NCI-H128 (cell line): ENCODE measurements around the gene PRSS23.

Source experiments
- DNase-seq: peaks from one replicate; lab custom pipeline; 2025; ENCODE audit not compliant: unreplicated experiment; lab: John Stamatoyannopoulos, UW

The PRSS23 gene

DNA sequence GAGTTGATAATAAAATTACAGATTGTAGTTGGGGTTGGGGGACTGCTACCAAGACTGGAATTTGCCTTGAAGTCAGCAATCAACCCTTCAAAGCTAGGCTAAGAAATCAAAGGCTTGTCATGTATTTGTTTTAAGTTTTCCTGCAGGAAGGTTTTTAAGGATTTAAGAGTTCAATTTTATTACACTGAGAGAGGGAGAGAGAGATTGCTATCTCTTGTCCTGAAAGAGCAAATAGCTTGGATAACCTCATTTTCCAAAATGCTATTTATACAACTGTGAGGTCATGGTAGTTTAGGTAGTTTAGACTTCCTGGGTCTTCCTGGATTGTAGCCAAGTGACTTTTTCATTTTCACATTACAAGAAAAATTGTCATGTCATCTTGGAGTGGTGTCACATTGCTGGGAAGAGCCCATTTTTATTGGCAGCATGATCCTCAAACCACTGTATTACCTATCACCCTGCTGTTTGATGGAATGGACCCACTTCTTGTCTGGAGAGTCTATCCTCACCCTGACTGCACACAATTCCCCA lies 10.1 kb upstream of the PRSS23 start:
- DNase-seq, result no peak

DNA sequence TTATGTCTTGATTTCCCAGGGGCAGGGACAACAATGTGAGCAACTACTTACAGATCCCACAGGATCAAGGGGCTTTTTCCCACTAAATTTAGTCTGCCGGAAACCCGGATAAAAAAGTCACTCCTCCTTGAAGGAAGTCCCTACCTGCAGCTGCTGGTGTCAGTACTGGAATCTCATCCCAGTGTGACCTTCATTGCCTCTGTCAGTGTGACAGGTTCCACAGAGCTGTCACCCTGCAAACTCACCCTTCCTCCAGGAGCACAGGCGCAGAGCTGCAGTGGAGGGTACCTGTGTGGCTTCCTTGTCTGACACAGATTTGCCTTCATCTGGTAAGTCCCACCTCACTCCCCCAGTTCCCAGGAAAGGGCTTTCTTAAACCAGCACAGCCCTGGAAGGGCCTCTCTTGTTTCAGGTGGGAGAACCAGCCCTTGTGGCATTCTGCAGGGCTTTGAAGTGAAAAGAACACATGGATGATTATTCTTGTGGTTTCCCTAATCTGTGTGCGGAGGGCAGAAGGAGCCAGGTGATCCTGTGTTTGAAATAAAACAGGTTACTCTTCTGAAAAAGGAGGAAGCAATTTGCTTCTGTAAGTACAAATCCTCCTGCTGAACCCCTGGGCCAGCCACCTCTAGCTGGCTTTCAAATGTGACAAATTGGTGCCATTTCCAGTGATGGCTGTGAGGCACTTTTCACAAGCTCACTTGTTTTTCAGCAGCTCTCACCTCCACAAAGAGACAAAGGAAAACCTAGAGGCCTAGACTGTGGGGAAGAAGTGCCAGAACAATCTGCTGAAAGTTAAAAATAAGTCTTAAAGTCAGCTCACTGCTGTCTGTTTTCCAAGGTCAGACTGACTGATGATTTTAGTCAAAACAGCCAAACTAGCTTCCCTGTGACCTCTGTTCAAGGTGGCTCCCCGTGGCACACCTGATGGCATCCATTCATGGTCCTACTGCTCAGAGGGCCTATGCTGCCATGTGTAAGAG lies 9.2 kb upstream of the PRSS23 start:
- no peak for DNase-seq

DNA sequence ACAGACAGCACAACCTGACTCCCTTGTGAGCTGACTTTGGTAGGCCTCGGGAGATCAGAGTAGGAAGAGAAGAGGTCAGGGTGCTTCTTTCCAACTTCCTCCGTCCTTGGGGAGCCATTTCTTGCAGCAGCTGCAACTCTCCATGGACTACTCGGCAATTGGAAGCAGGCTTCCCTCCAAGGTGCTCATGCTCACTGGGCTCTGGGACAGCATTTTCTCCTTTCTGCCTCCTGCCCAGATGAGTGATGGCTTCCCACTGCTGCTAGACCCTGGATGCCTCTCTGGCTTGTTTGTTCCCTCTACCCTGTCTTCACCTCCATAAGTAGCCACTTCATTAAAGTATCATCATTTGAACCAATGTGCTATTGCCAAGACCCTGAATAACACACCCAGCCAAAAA lies 8.2 kb upstream of the PRSS23 start:
- DNase-seq, result no peak

DNA sequence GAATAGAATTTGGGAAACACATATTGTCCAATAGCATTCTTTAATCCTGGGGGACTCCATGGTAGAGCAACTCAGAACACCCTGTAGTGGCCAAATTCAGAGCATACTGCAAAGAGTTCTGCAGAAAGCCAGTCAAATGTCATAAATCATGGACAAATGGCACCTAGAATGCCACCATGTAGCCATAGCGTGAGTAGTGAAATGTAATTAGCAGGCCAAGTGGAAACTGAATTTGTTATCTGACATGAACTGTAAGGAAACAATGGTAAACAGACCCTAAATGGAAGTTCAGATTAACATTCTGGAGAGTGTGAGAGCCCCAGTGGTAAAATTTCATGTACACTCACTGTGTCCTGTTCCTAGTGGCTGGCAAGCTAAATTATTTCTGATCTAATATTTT lies 7.0 kb upstream of the PRSS23 start:
- DNase-seq, result no peak

DNA sequence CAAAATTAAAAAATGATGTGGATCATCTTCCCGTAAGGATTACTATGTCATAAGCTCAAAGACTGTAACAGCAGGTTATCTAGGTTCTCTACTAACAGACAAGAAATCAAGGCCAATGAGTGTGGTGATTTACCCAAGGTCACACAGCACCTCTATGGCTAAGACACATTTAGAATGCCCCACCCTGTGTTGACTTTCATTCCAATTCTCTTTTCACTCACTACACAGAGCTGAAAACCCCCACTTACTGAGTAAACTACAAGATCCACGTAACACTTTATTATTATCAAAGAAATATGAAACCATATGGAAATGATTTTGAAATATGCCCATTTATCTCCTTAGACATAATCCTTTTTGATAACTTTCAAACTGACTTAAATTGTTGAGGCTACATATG lies 4.8 kb upstream of the PRSS23 start:
- no peak for DNase-seq

DNA sequence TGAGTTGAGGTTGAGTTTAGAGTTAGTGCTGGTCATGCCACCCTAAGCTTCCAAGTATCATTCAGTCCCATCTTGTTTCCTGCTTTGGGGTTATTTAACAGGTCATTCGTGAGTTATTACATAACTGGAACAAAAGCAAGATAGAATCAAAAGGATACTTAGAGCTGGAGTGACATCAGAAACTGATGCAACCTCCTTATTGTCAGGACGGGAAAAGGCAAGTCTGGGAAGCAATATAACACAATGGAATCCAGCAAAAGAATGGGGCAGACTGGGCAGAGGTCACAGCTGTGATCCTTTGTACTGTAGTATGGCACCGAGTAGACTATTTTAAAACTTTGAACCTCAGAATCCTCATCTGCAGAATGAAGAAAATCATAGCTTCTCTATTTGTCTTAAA lies 4.4 kb upstream of the PRSS23 start:
- no peak for DNase-seq

DNA sequence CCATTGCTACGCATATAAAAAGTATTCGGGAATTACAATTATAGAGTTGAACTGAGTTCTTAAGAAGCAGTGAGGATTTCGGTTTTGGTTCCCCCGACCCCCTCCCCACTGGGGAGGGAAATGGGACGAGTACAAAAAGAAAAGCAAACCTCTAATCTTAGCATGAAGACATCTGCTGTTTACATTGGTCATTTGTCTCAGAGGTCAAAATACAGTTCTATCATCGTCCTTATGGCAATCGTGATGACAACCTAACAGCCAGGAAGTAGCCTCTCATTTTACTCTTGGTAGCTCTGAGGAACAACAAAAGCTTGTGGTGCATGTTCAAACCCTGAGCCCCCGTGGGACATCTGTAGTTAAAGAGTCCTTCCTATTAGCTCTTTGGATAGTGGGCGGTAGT lies 3.2 kb upstream of the PRSS23 start:
- DNase-seq, result no peak

DNA sequence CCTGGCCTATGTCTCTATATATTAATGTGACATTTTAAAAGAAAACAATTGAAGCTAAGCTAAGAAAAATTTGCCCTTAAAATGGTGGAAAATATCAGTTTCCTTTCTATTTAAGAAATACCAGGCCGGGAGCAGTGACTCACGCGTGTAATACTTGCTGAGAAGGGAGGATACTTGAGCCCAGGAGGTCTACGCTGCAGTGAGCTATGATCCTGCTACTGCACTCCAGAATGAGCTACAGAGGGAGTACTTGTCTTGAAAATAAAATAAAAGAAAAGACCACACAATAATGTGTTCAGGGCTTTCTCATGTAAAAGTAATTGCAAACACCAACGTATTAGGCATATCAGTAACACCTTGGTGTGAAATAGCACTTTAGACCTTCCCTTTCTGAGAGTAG lies 1.4 kb upstream of the PRSS23 start:
- DNase-seq, result no peak

DNA sequence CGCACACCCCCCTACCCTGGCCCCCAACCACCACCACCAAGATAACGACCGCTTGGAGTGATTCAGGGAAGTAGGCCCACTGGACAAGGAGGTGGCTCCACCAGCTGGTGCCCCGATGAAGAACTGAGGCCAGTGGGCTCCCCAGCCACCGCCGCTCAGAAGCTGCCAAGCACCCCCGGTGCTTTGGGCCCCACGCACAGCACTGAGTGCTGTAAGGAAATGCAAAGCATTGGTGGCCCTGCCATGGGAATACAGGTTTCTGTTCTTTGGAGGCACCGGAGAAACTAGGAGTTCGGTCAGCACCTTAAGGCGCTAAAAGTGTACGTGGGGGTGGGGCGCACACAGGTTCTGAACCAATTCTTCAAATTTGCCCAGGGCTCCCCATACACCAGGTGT lies 664 bp upstream of the PRSS23 start:
- no peak for DNase-seq

DNA sequence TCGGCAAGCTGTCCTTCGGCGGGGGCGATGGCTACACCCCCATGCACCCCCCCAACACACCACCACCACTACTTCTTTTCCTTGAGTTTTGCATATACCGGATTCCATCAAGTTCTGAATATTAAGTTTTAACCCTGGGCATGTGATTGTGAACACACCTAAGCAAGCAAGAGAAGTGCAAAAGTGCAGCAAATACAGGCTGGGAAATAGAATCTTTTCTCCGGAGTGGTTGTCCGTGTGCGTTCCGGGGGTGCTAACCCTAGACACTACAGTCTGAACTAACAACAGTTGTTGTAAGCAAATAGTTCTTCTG lies 574 bp downstream of the PRSS23 start:
- no peak for DNase-seq

DNA sequence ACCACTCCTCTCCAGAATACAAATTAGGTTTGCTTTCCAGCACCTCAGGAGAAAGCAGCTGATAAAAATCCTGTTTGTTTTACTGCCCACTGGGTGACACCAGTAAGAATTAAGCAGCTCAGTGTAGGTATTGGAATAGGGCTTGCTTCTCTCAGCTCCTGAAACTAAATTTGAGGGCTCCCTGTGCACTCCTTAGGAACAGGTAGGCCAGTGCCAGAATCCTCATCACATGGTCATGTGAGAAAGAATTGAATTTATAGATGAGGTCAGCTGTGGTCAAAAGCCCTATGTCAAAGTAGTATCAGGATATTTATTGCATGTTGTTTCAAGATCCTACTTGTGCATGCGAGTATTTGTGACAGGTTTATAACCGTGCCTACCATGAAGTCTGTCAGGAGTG lies 1.0 kb downstream of the PRSS23 start:
- no peak for DNase-seq

DNA sequence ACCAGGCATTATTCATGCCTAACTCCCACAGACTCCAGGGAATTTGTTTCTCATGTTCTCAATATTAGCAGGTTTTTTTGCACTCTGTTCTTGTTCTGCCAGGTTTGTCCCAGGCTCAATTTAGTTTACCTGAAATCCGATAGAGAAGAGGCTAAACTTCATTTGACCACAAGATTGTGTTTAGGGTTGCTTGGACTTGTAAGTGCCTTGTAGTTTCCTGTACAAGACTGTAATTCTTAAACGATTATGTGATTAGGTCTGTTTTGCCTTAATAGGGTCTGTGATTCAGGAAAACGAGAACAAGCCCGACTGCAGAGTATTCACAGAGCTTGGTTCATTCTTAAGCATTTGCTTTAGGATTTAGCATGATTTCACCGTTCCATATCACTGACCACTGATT lies 1.8 kb downstream of the PRSS23 start:
- DNase-seq, result no peak

DNA sequence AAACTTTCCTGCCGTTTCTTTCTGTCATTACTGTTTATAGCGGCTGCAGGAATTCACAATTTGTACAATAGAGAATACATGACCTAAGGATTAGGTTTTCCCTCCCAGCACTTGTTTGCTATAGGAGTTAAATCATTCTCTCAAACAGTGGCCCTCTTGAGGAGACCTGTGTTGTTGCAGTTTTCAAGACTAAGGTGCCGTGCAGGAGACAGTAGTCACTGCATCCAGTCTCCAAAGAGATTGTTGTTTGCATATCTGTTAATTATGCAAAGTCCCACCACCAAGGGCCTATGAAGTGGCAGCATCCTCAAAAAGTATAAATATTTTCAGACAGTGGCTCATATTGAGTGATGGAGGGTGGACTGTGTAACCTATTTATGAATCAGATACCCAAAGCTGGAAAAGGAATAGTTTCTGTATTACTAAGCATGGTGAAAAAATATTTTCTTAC lies 2.3 kb downstream of the PRSS23 start:
- no peak for DNase-seq

DNA sequence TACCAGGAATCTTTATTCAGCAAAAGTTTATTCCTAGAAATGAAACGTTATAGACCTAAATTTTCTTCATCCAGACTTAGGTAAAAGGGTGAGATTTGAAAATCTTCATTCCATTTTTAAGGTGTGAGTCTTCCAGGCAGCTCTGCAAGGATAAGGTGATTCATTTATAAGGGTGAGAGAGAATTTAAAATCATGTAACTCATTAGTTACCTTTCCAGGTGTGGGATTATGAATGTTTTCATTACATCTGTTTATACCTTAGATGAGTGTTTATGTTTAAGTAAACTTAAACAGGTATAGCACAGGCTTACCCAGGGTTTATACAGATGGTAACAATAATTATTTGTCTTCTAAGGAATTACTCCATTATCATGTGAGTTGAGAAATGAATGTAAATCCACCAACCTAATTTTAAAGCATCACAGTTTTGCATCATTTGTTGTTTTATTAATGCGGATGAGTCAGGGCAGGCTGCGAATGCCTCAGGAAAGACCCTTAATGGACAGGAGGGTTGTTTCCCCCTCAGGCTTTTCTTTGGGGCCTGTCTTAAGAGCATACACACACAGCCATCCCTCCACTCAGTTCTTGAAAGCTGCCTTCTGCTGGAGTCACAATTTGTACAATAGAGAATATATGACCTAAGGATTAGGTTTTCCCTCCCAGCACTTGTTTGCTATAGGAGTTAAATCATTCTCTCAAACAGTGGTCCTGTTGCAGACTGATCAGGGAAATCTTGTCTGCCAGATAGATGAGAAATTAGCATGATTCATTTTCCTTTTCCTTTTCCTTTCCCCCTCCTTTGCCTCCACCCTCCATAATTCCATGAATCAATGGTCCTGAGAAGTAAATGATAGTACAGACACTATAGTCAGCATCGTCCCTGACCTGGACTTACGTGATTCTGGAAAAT lies 3.0 kb downstream of the PRSS23 start:
- DNase-seq, result no peak

DNA sequence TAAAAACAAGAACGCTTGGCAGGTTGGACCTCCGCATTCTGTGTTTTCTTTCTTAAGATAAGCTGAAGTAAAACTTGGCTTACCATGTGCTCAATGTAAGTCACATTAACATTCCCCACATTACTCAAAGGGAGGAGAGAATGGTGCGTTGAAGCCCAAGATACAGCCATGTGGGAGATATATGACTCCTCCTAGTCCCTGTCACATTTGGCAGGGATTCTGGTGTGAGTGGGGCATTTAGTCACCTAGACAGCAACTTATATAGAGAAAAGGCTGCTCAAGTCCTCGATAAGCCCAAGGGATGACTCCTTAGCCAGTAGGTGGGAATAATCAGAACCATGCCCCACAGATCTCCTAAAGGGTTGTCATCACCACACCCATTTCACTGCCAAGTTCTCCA lies 4.6 kb downstream of the PRSS23 start:
- no peak for DNase-seq

DNA sequence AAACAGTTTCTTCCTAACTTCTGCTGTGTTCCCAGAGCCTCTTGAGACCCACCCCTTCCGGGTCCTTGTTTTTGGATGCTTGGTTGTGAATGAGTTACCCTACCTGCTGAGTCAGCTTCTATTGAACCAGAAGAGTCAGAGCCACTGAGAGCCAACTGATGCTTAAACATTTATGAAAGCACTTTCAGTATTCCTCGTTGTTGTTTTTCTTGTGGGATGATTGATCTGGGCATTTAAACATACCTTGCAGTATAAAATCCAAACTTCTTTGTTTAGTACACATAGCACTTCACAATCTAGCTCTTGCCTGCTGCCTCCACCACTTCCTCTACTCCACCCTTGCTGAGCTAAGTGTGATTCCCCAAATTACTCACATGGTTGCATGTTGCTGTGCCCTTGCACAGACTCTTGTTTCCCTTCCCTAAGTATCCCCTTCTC lies 5.5 kb downstream of the PRSS23 start:
- DNase-seq, result no peak

DNA sequence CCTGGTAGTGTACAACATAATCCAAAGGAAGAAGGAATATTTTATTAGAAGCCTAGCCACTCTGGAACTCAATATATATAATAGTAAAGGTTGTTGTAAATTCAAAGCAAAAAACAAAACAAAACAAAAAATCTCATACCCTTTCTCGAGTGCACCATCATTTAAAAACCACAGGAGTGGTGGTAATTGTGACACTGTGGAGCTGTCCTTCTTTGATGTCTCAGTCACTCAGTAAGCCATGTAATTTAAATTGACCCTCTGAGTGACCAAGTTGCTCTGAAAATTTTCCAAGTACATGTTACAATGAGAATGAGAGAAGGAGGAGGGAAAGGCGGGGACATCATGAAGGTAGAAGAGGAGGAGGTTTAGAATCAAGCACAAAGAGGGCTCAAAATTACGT lies 6.6 kb downstream of the PRSS23 start:
- no peak for DNase-seq

DNA sequence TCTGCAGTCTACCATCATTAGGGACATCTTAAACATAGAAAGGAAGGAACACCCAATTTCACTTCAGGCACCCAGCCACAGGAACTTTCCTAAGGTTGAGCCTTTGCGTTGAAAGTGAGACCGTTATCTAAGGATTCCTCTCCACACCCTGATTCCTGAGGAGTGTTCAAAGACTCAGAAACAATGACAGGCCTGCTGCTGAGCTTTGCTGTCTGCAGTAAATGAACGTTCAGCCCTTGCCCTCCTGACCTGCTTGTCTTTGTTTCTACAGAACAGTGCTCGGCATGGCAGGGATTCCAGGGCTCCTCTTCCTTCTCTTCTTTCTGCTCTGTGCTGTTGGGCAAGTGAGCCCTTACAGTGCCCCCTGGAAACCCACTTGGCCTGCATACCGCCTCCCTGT lies 7.0 kb downstream of the PRSS23 start:
- DNase-seq, result no peak

DNA sequence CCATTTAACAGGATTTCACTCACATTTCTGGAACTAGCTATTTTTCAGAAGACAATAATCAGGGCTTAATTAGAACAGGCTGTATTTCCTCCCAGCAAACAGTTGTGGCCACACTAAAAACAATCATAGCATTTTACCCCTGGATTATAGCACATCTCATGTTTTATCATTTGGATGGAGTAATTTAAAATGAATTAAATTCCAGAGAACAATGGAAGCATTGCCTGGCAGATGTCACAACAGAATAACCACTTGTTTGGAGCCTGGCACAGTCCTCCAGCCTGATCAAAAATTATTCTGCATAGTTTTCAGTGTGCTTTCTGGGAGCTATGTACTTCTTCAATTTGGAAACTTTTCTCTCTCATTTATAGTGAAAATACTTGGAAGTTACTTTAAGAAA lies 9.2 kb downstream of the PRSS23 start:
- no peak for DNase-seq

DNA sequence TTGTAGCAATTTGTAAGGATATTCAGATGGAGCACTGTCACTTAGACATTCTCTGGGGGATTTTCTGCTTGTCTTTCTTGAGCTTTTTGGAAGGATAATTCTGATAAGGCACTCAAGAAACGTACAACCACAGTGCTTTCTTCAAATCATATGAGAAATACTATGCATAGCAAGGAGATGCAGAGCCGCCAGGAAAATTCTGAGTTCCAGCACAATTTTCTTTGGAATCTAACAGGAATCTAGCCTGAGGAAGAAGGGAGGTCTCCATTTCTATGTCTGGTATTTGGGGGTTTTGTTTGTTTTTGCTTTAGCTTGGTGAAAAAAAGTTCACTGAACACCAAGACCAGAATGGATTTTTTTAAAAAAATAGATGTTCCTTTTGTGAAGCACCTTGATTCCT lies 9.9 kb downstream of the PRSS23 start:
- no peak for DNase-seq

DNA sequence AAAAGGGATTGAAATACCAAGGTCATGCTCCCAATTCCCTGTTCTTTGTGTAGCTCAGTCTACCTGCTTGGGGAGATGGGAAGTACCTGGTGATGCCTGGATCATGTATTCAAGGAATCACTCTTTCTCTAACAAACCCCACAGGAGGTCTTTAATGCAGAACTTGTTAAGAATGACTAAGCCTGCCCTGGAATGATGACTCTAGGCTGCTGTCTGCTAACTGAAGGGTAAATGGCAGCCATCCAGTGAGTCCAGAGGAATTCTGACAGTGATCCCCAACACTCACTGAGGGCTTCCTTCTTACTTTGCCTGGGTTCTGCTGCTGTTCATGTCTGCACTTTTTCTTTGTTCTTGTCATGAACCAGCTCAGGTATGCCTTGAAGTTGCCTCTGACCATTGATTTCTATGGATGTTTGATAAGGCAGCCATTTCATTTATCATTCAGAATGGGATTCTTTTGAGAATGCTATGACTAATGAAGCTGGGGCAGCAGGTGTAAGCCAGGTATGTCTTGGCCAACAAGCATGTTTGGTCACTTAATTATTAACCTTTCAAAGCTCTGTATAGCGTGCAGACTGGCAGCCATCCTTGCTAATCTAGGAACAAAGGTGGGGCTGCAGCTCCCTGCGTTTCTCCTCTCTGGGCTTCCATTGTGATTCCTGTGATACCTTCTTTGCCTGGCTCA lies 11.4 kb downstream of the PRSS23 start:
- no peak for DNase-seq
